Heart right ventricle (tissue), 16 donors: ENCODE results near the gene RARRES1. TPM values are rescaled to one million over a fixed set of nuclear protein-coding genes. Genes with fewer than 3 reads are reported as not detected.

Source experiments
- ATAC-seq, 8 donors: fragments of 200-7000 bp; cut with Tn5 transposase; one replicate each; pipeline ENCODE4 v1.9.1; 2020; ENCODE audit warnings: mild to moderate bottlenecking in 8 of 8, moderate library complexity in 8 of 8, moderate number of reproducible peaks in 1 of 8
- DNase-seq, 2 donors: peaks; one replicate each; pipeline ENCODE4 v3.0.0-alpha.2; 2020
- H3K27ac ChIP-seq, 10 donors: fragments of 200-600 bp; sonication (generic) in 2 of 10; one replicate each; pipeline versions ENCODE4 v1.5.0 to v1.8.0; 2020 to 2022; ENCODE audit warnings: mild to moderate bottlenecking in 3 of 10
- H3K27me3 ChIP-seq, 7 donors: fragments of 200-600 bp; one replicate each; pipeline ENCODE4 v1.8.0; 2021 to 2022; ENCODE audit warnings: mild to moderate bottlenecking in 2 of 7
- H3K36me3 ChIP-seq, 9 donors: fragments of 200-600 bp; sonication (generic) in 1 of 9; one replicate each; pipeline versions ENCODE4 v1.5.0 to v1.8.0; 2020 to 2022; ENCODE audit warnings: mild to moderate bottlenecking in 2 of 9
- H3K4me1 ChIP-seq, 9 donors: fragments of 200-600 bp; sonication (generic) in 1 of 9; one replicate each; pipeline versions ENCODE4 v1.5.0 to v1.8.0; 2020 to 2022; ENCODE audit warnings: mild to moderate bottlenecking in 4 of 9
- H3K4me3 ChIP-seq, 10 donors: fragments of 200-600 bp; sonication (generic) in 2 of 10; one replicate each; pipeline versions ENCODE4 v1.5.0 to v1.8.0; 2020 to 2022; ENCODE audit warnings: mild to moderate bottlenecking in 7 of 10, moderate library complexity in 2 of 10
- H3K9me3 ChIP-seq, 11 donors: fragments of 200-600 bp in 10 of 11; sonication (generic) in 2 of 11; one replicate each; pipeline versions ENCODE4 v1.5.0 to v1.8.0; 2013 to 2022; ENCODE audit warnings: mild to moderate bottlenecking in 2 of 11, control low read depth in 1 of 11, moderate library complexity in 1 of 11
- CTCF ChIP-seq, 9 donors: fragments of 200-600 bp; sonication (generic) in 2 of 9; IDR thresholded peaks; one replicate each; pipeline versions ENCODE4 v1.5.0 to v1.8.0; 2021 to 2022; ENCODE audit warnings: antibody characterized with exemption in 9 of 9, mild to moderate bottlenecking in 5 of 9, moderate library complexity in 1 of 9
- WGBS, 2 donors: extraction: QIAGEN DNeasy Blood & Tissue Kit; methylation state at CpG; one replicate each; pipeline ENCODE4 v1.1.7; 2013; ENCODE audit warnings: inconsistent platforms in 1 of 2; 5-methylcytosine and 5-hydroxymethylcytosine counted together
- intact Hi-C, 10 donors: fragments of 100-400 bp; cut with DNase I; formaldehyde crosslinking; loops; one replicate each; pipeline versions ENCODE4 v1.11.1 to v1.14.2; 2022
- polyA plus RNA-seq, 2 donors: library from polyadenylated mRNA; stranded (reverse); fragments of 200-250 nt; gene quantifications; one replicate each; pipeline ENCODE4 v1.2.3, GENCODE V29; 2013
- total RNA-seq, 10 donors: library from RNA; stranded (reverse); fragmentation: NEBNext Ultra II Directional in 3 of 10; extraction: Animal tissue kit (Norgen Biotek cat#: 25700) in 3 of 10; gene quantifications; one replicate each; pipeline versions ENCODE4 v1.2.1 to v1.2.4, GENCODE V29; 2021 to 2023
- donor health status: Arrhythmogenic right ventricular cardiomyopathy.
- donor health status: ischemic (EF 13 %, LVEDD 7.1; RV severe dilation, severe dysfunction).
- donor health status: healthy with polysubstance abuse.
- donor health status: DM: no; HTN: yes; CAD: no.
- donor health status: DM: no; HTN: no; CAD: no.
- donor health status: ischemic (EF 25% LVEDD 6.9; RV normal size, moderate dysfunction).
- donor health status: ischemic (EF 25% LVEDD 5.7; RV mildly dilated, moderate dysfunction).
- donor health status: healthy.
- donor health status: DM: yes; HTN: yes; CAD: no.
- donor health status: Ischemic cardiomyopathy.
- donor health status: ischemic (EF 35%, LVEDD 5.7; RV mildly dilated, moderate dysfunction).
- donor health status: nonischemic (EF 11% LVEDD 7.7; RV severe dilation, severe dysfunction).
- donor health status: DM: yes; HTN: yes; CAD: no.
- donor health status: PGD.
- donor health status: ischemic (EF 29% LVEDD 5.4; RV normal size, mild dysfunction).
- donor health status: nonischemic (EF 23%, LVEDD 6.1; RV moderate dilation, normal function).

The RARRES1 gene
- total and polyA plus RNA-seq, 12 donors, result 0.32 to 99.0 (median 4.1) TPM

- WGBS, 2 donors, result 96 to 97% methylated on average over 3 of the region's 3 CpGs
- DNase-seq, result no peak
- peaks cover 0 to 40% (median 0%) of the 10 kb centered on the region in 9 donors for H3K36me3 ChIP-seq
- TF ChIP-seq CTCF (IDR thresholded peaks at IDR 0.05), result no peak
- no peak overlapping the region for H3K4me3 ChIP-seq
- H3K27me3 ChIP-seq, result no peaks in the 10 kb centered on the region
- ATAC-seq, result no peak
- peaks cover 0 to 28% (median 0%) of the 10 kb centered on the region in 9 donors for H3K4me1 ChIP-seq
- H3K27ac ChIP-seq, result peak overlapping the region in 1 of 10 donors; percentile 77
- intact Hi-C loops, result no loop called here
- no peaks in the 10 kb centered on the region for H3K9me3 ChIP-seq
Observed at GRCh38 chr3:158747417-158747816, 15.2 kb upstream of the RARRES1 start.

- intact Hi-C loops, result no loop called here
- DNase-seq (no peak), ATAC-seq (no peak)
- Histone ChIP-seq H3K4me3 (no peak overlapping the region), H3K27ac (no peak overlapping the region), H3K36me3 (peaks cover 0 to 46% (median 6%) of the 10 kb centered on the region in 9 donors), H3K4me1 (peaks cover 0 to 28% (median 0%) of the 10 kb centered on the region in 9 donors), H3K9me3 (no peaks in the 10 kb centered on the region), H3K27me3 (no peaks in the 10 kb centered on the region)
- WGBS, 2 donors, result 57 to 76% methylated on average over 1 of the region's 1 CpG
- TF ChIP-seq CTCF (IDR thresholded peaks at IDR 0.05), result no peak
Observed at GRCh38 chr3:158745551-158745950, 13.3 kb upstream of the RARRES1 start.

- Histone ChIP-seq H3K9me3 (no peaks in the 10 kb centered on the region), H3K4me1 (peaks cover 0 to 28% (median 0%) of the 10 kb centered on the region in 9 donors), H3K27me3 (no peaks in the 10 kb centered on the region), H3K36me3 (peaks cover 0 to 42% (median 6%) of the 10 kb centered on the region in 9 donors), H3K27ac (no peak overlapping the region), H3K4me3 (no peak overlapping the region)
- ATAC-seq (no peak), DNase-seq (no peak)
- WGBS, 2 donors, result 93 to 96% methylated on average over 4 of the region's 4 CpGs
- intact Hi-C loops, result no loop called here
- no peak for TF ChIP-seq CTCF (IDR thresholded peaks at IDR 0.05)
Observed at GRCh38 chr3:158744567-158745288, 12.5 kb upstream of the RARRES1 start.

- DNase-seq (no peak), ATAC-seq (no peak)
- Histone ChIP-seq H3K27me3 (no peaks in the 10 kb centered on the region), H3K9me3 (no peaks in the 10 kb centered on the region), H3K4me1 (peaks cover 0 to 26% (median 0%) of the 10 kb centered on the region in 9 donors), H3K4me3 (no peak overlapping the region), H3K36me3 (peaks cover 0 to 37% (median 6%) of the 10 kb centered on the region in 9 donors), H3K27ac (no peak overlapping the region)
- no peak for TF ChIP-seq CTCF (IDR thresholded peaks at IDR 0.05)
- 80 to 95% methylated on average over 5 of the region's 5 CpGs for WGBS, 2 donors
- intact Hi-C loops, result no loop called here
Observed at GRCh38 chr3:158743664-158744566, 11.7 kb upstream of the RARRES1 start.
